Esophagus squamous epithelium (tissue), 4 donors: Measurements from ENCODE around the gene CLIC4.
"Not testable (repeated sequence)": the region's sequence is repeated elsewhere in the genome, so short reads cannot be mapped to it uniquely, and the experiment has no call there.

Experiments
- POLR2A ChIP-seq, 4 donors: fragments of 450-650 bp; IDR thresholded peaks; one replicate each; pipeline ENCODE4 v1.6.1; 2017; ENCODE audit warnings: antibody characterized with exemption in 4 of 4, mild to moderate bottlenecking in 4 of 4, moderate library complexity in 3 of 4
- TF ChIP-seq, protein P1 (sequence below), 6 experiments: fragments of 450-650 bp in 4 of 6; fragments of 200-600 bp in 2 of 6; sonication (generic) in 2 of 6; IDR thresholded peaks; one replicate each; pipeline ENCODE4 v1.5.1; 2016 to 2019; ENCODE audit warnings: antibody characterized with exemption in 6 of 6, mild to moderate bottlenecking in 4 of 6, moderate library complexity in 4 of 6

DNA sequence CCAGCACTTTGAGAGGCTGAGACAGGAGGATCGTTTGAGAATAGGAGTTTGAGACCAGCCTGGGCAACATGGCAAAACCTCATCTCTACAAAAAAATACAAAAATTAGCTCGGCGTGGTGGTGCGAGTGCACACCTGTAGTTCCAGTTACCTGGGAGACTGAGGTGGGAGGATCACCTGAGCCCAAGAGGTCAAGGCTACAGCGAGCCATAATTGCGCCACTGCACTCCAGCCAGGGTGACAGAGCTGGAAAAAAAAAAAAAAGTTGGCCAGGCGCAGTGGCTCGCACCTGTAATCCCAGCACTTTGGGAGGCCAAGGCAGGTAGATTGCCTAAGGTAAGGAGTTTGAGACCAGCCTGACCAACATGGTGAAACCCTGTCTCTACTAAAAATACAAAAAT, 46.9 kb upstream of the CLIC4 start:
- TF ChIP-seq, protein P1, sequence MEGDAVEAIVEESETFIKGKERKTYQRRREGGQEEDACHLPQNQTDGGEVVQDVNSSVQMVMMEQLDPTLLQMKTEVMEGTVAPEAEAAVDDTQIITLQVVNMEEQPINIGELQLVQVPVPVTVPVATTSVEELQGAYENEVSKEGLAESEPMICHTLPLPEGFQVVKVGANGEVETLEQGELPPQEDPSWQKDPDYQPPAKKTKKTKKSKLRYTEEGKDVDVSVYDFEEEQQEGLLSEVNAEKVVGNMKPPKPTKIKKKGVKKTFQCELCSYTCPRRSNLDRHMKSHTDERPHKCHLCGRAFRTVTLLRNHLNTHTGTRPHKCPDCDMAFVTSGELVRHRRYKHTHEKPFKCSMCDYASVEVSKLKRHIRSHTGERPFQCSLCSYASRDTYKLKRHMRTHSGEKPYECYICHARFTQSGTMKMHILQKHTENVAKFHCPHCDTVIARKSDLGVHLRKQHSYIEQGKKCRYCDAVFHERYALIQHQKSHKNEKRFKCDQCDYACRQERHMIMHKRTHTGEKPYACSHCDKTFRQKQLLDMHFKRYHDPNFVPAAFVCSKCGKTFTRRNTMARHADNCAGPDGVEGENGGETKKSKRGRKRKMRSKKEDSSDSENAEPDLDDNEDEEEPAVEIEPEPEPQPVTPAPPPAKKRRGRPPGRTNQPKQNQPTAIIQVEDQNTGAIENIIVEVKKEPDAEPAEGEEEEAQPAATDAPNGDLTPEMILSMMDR (IDR thresholded peaks at IDR 0.05) = not testable (repeated sequence)
- TF ChIP-seq POLR2A (IDR thresholded peaks at IDR 0.05) = not testable (repeated sequence)
